Activated naive CD8-positive, alpha-beta T cell treated with anti-CD3 and anti-CD28 coated beads, Interleukin-2, amount 50 U/mL, for 24 hours (primary cell): ENCODE measurements around the gene NT5C1A.

ENCODE experiments used
- ATAC-seq: fragments of 150-1000 bp; cut with Tn5 transposase; one replicate; pipeline ENCODE4 v1.10.0; 2021
- DNase-seq: peaks from one replicate; pipeline ENCODE4 v3.0.0; 2021
- H3K27ac Mint-ChIP-seq: one replicate; pipeline ENCODE4 v1.8.0; 2021; ENCODE audit warnings: mild to moderate bottlenecking, mixed read lengths
- H3K27me3 Mint-ChIP-seq: one replicate; pipeline ENCODE4 v1.8.0; 2021; ENCODE audit warnings: mixed read lengths
- H3K36me3 Mint-ChIP-seq: one replicate; pipeline ENCODE4 v1.8.0; 2021; ENCODE audit warnings: low read depth, mixed read lengths
- H3K4me1 Mint-ChIP-seq: one replicate; pipeline ENCODE4 v1.8.0; 2021; ENCODE audit warnings: mixed read lengths
- H3K4me3 Mint-ChIP-seq: one replicate; pipeline ENCODE4 v1.8.0; 2021; ENCODE audit warnings: mild to moderate bottlenecking, moderate library complexity, mixed read lengths
- H3K9me3 Mint-ChIP-seq: one replicate; pipeline ENCODE4 v1.8.0; 2021; ENCODE audit warnings: mixed read lengths

NT5C1A gene

GRCh38 chr1:39659538-39659937 lies 12.4 kb downstream of the NT5C1A start:
- peaks cover 3% of the 10 kb centered on the region for H3K4me1 Mint-ChIP-seq
- H3K9me3 Mint-ChIP-seq, result no peaks in the 10 kb centered on the region
- no peak overlapping the region for H3K27ac Mint-ChIP-seq
- peaks cover 2% of the 10 kb centered on the region for H3K27me3 Mint-ChIP-seq
- H3K36me3 Mint-ChIP-seq, result no peaks in the 10 kb centered on the region
- DNase-seq, result no peak
- ATAC-seq, result no peak
- no peak overlapping the region for H3K4me3 Mint-ChIP-seq

GRCh38 chr1:39659110-39659509 lies 12.8 kb downstream of the NT5C1A start:
- ATAC-seq, result no peak
- Mint-ChIP-seq H3K4me1 (peaks cover 3% of the 10 kb centered on the region), H3K9me3 (no peaks in the 10 kb centered on the region), H3K27ac (no peak overlapping the region), H3K4me3 (no peak overlapping the region), H3K27me3 (peaks cover 7% of the 10 kb centered on the region), H3K36me3 (no peaks in the 10 kb centered on the region)
- DNase-seq, result no peak

GRCh38 chr1:39657923-39658485 lies 13.9 kb downstream of the NT5C1A start:
- peak; percentile 71 for ATAC-seq
- peak; percentile 76 for DNase-seq
- Mint-ChIP-seq H3K4me1 (peaks cover 3% of the 10 kb centered on the region), H3K9me3 (no peaks in the 10 kb centered on the region), H3K4me3 (no peak overlapping the region), H3K27ac (peak overlapping the region; percentile 29), H3K27me3 (peaks cover 14% of the 10 kb centered on the region), H3K36me3 (no peaks in the 10 kb centered on the region)

- ATAC-seq (no peak), DNase-seq (no peak)
- H3K4me3 Mint-ChIP-seq, result no peak overlapping the region
- no peaks in the 10 kb centered on the region for H3K36me3 Mint-ChIP-seq
- peaks cover 3% of the 10 kb centered on the region for H3K4me1 Mint-ChIP-seq
- H3K27me3 Mint-ChIP-seq, result peaks cover 14% of the 10 kb centered on the region
- H3K27ac Mint-ChIP-seq, result no peak overlapping the region
- H3K9me3 Mint-ChIP-seq, result no peaks in the 10 kb centered on the region
These were observed 14.5 kb downstream of the NT5C1A start for GRCh38 chr1:39657402-39657801.

DNA sequence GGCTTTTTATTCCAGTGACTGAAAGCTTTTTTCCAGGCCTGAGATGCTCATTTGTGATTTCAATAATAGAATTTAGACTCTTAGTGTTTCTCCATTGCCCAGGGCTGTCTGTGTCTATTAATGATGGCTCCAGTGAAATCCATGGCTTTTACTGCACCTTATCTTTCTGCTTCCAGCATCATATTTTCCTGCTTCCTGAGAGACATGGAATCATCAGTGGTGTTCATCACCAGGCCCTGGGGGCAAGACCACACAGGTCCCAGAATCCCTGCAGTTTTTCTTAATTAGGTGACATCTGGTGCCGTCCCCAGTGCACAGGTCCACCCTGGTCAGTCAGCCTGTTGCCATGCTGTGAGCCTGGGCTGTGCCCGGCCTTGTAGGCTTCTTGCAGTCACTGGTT lies 15.5 kb downstream of the NT5C1A start:
- H3K36me3 Mint-ChIP-seq, result no peaks in the 10 kb centered on the region
- ATAC-seq, result no peak
- no peak for DNase-seq
- H3K27ac Mint-ChIP-seq, result no peak overlapping the region
- peaks cover 3% of the 10 kb centered on the region for H3K4me1 Mint-ChIP-seq
- peaks cover 14% of the 10 kb centered on the region for H3K27me3 Mint-ChIP-seq
- H3K4me3 Mint-ChIP-seq, result no peak overlapping the region
- no peaks in the 10 kb centered on the region for H3K9me3 Mint-ChIP-seq

- peaks cover 14% of the 10 kb centered on the region for H3K27me3 Mint-ChIP-seq
- H3K4me3 Mint-ChIP-seq, result no peak overlapping the region
- H3K27ac Mint-ChIP-seq, result no peak overlapping the region
- no peaks in the 10 kb centered on the region for H3K9me3 Mint-ChIP-seq
- DNase-seq, result no peak
- no peak for ATAC-seq
- peaks cover 3% of the 10 kb centered on the region for H3K4me1 Mint-ChIP-seq
- no peaks in the 10 kb centered on the region for H3K36me3 Mint-ChIP-seq
These were observed 16.2 kb downstream of the NT5C1A start for GRCh38 chr1:39655578-39656268.

GRCh38 chr1:39654291-39654690 lies 17.6 kb downstream of the NT5C1A start:
- no peak for DNase-seq
- no peak overlapping the region for H3K4me3 Mint-ChIP-seq

DNA sequence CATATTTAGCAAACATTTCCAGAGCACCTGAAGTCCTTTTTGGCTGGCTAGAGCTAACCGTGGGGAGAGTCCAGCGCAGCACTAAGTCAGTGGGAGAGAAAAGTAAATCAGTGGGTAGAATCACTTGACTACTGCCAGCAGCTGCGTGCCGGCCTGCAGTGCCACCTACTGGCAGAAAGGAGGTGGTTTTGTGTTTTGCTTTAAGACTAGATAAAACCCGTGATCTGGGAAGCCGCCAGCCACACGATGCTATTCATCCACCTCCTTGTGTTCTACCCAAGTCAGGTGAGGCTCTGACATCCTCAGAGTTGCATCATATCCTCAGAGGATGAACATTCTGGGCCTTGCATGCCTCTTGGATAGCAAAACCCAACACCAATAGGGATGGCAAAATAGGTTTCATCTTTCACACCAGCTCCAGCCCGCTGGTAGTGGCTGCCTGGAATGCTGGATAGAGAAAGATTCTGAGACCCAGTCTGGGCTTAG lies 18.3 kb downstream of the NT5C1A start:
- ATAC-seq (peak; percentile 68), DNase-seq (peak; percentile 78)
- Mint-ChIP-seq H3K36me3 (no peaks in the 10 kb centered on the region), H3K4me3 (no peak overlapping the region), H3K27me3 (peaks cover 12% of the 10 kb centered on the region), H3K9me3 (no peaks in the 10 kb centered on the region), H3K27ac (no peak overlapping the region), H3K4me1 (peaks cover 3% of the 10 kb centered on the region)

More at GRCh38 chr1:39654291-39654690, 17.6 kb downstream of the NT5C1A start:
- H3K27me3 Mint-ChIP-seq, result peaks cover 12% of the 10 kb centered on the region
- H3K9me3 Mint-ChIP-seq, result no peaks in the 10 kb centered on the region
- peaks cover 3% of the 10 kb centered on the region for H3K4me1 Mint-ChIP-seq
- no peaks in the 10 kb centered on the region for H3K36me3 Mint-ChIP-seq
- H3K27ac Mint-ChIP-seq, result no peak overlapping the region
- ATAC-seq, result no peak

GRCh38 chr1:39652554-39652953 lies 19.4 kb downstream of the NT5C1A start:
- H3K36me3 Mint-ChIP-seq, result no peaks in the 10 kb centered on the region
- no peaks in the 10 kb centered on the region for H3K4me1 Mint-ChIP-seq
- H3K4me3 Mint-ChIP-seq, result no peak overlapping the region
- H3K27ac Mint-ChIP-seq, result no peak overlapping the region
- DNase-seq, result no peak
- no peaks in the 10 kb centered on the region for H3K9me3 Mint-ChIP-seq
- no peak for ATAC-seq
- peaks cover 12% of the 10 kb centered on the region for H3K27me3 Mint-ChIP-seq

GRCh38 chr1:39652105-39652504 lies 19.8 kb downstream of the NT5C1A start:
- Mint-ChIP-seq H3K9me3 (no peaks in the 10 kb centered on the region), H3K36me3 (no peaks in the 10 kb centered on the region), H3K27me3 (peaks cover 12% of the 10 kb centered on the region), H3K27ac (no peak overlapping the region), H3K4me3 (no peak overlapping the region), H3K4me1 (no peaks in the 10 kb centered on the region)
- ATAC-seq (no peak), DNase-seq (no peak)

DNA sequence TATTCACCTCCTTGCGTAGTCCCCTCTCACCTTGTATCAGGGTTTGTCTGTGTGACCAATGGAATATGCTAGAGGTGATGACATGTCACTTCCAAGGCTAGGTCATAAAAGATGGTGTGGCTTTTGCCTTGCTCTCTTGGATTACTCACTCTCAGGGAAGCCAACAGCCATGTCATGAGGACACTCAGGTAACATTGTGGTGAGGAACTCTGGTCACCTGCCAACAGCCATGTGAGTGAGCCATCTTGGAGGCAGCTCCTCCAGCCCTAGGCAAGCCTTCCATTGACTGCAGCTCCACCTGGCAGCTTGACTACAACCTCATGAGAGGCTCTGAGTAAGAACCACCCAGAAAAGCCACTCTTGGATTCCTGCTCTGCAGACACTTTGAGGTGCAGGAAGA lies 21.5 kb downstream of the NT5C1A start:
- no peak overlapping the region for H3K4me3 Mint-ChIP-seq
- peaks cover 12% of the 10 kb centered on the region for H3K27me3 Mint-ChIP-seq
- H3K36me3 Mint-ChIP-seq, result no peaks in the 10 kb centered on the region
- H3K4me1 Mint-ChIP-seq, result no peaks in the 10 kb centered on the region
- ATAC-seq (no peak), DNase-seq (no peak)
- H3K27ac Mint-ChIP-seq, result no peak overlapping the region
- H3K9me3 Mint-ChIP-seq, result no peaks in the 10 kb centered on the region

- ATAC-seq (no peak), DNase-seq (no peak)
- H3K4me1 Mint-ChIP-seq, result no peaks in the 10 kb centered on the region
- no peak overlapping the region for H3K27ac Mint-ChIP-seq
- H3K36me3 Mint-ChIP-seq, result no peaks in the 10 kb centered on the region
- H3K9me3 Mint-ChIP-seq, result no peaks in the 10 kb centered on the region
- H3K27me3 Mint-ChIP-seq, result peaks cover 12% of the 10 kb centered on the region
- no peak overlapping the region for H3K4me3 Mint-ChIP-seq
These were observed 22.2 kb downstream of the NT5C1A start for GRCh38 chr1:39649636-39650185.

GRCh38 chr1:39648496-39648895 lies 23.4 kb downstream of the NT5C1A start:
- ATAC-seq, result no peak
- H3K4me1 Mint-ChIP-seq, result no peaks in the 10 kb centered on the region

GRCh38 chr1:39647247-39647646 lies 24.7 kb downstream of the NT5C1A start:
- Mint-ChIP-seq H3K27me3 (no peaks in the 10 kb centered on the region), H3K9me3 (no peaks in the 10 kb centered on the region), H3K36me3 (no peaks in the 10 kb centered on the region), H3K4me3 (no peak overlapping the region), H3K4me1 (no peaks in the 10 kb centered on the region), H3K27ac (no peak overlapping the region)
- DNase-seq (no peak), ATAC-seq (no peak)

More at GRCh38 chr1:39648496-39648895, 23.4 kb downstream of the NT5C1A start:
- Mint-ChIP-seq H3K9me3 (no peaks in the 10 kb centered on the region), H3K27me3 (peaks cover 2% of the 10 kb centered on the region), H3K4me3 (no peak overlapping the region), H3K36me3 (no peaks in the 10 kb centered on the region), H3K27ac (no peak overlapping the region)
- DNase-seq, result no peak
